Caco-2 (cell line): ENCODE results near the gene RUNX1. TPM values are rescaled to one million over a fixed set of nuclear protein-coding genes. Genes with fewer than 3 reads are reported as not detected.
A peak's percentile ranks its signal among the peaks of the same experiment; 100 is the strongest.

Experiments used
- BruUV-seq: library from RNA; stranded (reverse); fragments of 400-500 nt; replicated peaks from 2 replicates; lab custom pipeline; 2021; lab: Mats Ljungman, UMichigan
- CTCF ChIA-PET: fragments of 300-600 bp; sonication (Branson Sonifier 250); formaldehyde crosslinking; loops from one replicate; lab custom pipeline; 2022; ENCODE audit warnings: antibody characterized with exemption; lab: Charles Lee
- POLR2A ChIA-PET: fragments of 300-600 bp; sonication (Branson Sonifier 250); formaldehyde crosslinking; loops from one replicate; lab custom pipeline; 2022; ENCODE audit warnings: antibody characterized with exemption; lab: Charles Lee
- DNase-seq, 2 experiments: peaks; one replicate each; pipeline versions ENCODE4 v3.0.0 to v3.0.0-alpha.2; 2020 to 2022
- H3K27me3 ChIP-seq: replicated peaks from 2 replicates; pipeline ENCODE4 v1.6.0; 2011; ENCODE audit warnings: low read length; ENCODE audit not compliant: control insufficient read depth, insufficient read depth
- H3K36me3 ChIP-seq: 2 replicates; pipeline ENCODE4 v1.5.1; 2011; ENCODE audit warnings: low read length; ENCODE audit not compliant: control insufficient read depth, insufficient read depth
- H3K4me1 ChIP-seq: fragments of 250-450 bp; sonication (Bioruptor Pico); 2 replicates; pipeline ENCODE4 v1.5.1; 2020; ENCODE audit warnings: mild to moderate bottlenecking
- H3K4me3 ChIP-seq: 2 replicates; pipeline ENCODE4 v1.5.1; 2011; ENCODE audit warnings: low read depth, mild to moderate bottlenecking, control low read depth, low read length
- H3K9me3 ChIP-seq: fragments of 250-450 bp; sonication (Bioruptor Pico); 2 replicates; pipeline ENCODE4 v1.5.1; 2020; ENCODE audit warnings: mild to moderate bottlenecking, moderate library complexity
- H3K27ac Mint-ChIP-seq: one replicate; pipeline ENCODE4 v1.8.0; 2022; ENCODE audit warnings: mixed read lengths; ENCODE audit not compliant: unreplicated experiment
- H3K27me3 Mint-ChIP-seq: one replicate; pipeline ENCODE4 v1.8.0; 2022; ENCODE audit warnings: mixed read lengths; ENCODE audit not compliant: insufficient read depth, unreplicated experiment
- H3K36me3 Mint-ChIP-seq: one replicate; pipeline ENCODE4 v1.8.0; 2022; ENCODE audit warnings: mild to moderate bottlenecking, mixed read lengths; ENCODE audit not compliant: insufficient read depth, unreplicated experiment
- H3K4me1 Mint-ChIP-seq: one replicate; pipeline ENCODE4 v1.8.0; 2022; ENCODE audit warnings: low read depth, mixed read lengths; ENCODE audit not compliant: unreplicated experiment
- H3K4me3 Mint-ChIP-seq: one replicate; pipeline ENCODE4 v1.8.0; 2022; ENCODE audit warnings: mild to moderate bottlenecking, moderate library complexity, mixed read lengths; ENCODE audit not compliant: unreplicated experiment
- H3K9me3 Mint-ChIP-seq: one replicate; pipeline ENCODE4 v1.8.0; 2022; ENCODE audit warnings: mixed read lengths; ENCODE audit not compliant: unreplicated experiment
- intact Hi-C: fragments of 100-400 bp; cut with micrococcal nuclease; formaldehyde crosslinking; loops from one replicate; pipeline ENCODE4 v1.10.0; 2022; ENCODE audit not compliant: unreplicated experiment
- total RNA-seq: library from RNA; stranded (reverse); gene quantifications from 2 replicates; pipeline ENCODE4 v1.2.3, GENCODE V29; 2022
- TF ChIP-seq, protein P1 (sequence below), 2 experiments: fragments of 200-600 bp in 1 of 2; IDR thresholded peaks; 1 replicate in 1 of 2; 2 replicates in 1 of 2; pipeline versions ENCODE4 v1.5.1 to v1.8.0; 2011 to 2022; ENCODE audit warnings: antibody characterized with exemption in 1 of 2, control low read depth in 1 of 2, inconsistent platforms in 1 of 2, low read depth in 1 of 2, low read length in 1 of 2, mild to moderate bottlenecking in 1 of 2, moderate library complexity in 1 of 2; ENCODE audit not compliant: insufficient read depth in 1 of 2, severe bottlenecking in 1 of 2, unreplicated experiment in 1 of 2

The RUNX1 gene
- total RNA-seq, 1 experiment from 2014 or later: 11.7 TPM

DNA sequence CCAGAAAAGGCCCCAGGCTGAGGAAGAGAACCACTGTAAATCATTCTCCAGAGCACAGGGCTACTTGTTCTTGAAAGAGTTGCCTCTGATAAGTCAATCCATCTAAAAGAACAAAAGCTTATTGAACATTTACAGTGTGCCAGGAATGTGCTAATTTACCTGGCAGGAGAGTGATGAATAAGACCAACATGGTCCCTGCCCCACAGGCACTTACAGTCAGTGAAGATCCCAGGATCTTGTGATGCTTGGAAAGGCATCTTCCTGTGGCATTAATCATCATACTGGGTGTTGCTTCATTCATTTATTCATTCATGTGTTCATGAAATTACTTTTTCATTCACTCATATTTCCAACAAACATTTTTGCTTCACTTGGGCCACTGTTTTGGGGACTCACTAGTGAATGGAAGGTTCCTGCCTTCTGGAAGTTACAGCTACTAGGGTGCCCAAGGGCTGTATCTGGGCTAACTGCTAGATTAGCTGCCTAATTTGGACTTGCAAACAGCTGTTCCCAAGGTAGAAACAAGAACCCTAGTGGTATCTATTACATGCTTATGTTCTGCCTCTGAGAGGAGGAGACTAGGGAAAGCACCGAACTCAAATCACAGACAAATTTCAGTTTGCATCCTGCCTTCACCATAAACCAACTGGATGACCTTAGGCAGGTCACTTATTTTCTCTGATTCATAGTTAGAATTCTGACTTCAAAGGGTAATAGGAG, 246.8 kb downstream of the RUNX1 start:
- Mint-ChIP-seq H3K9me3 (peaks cover 25% of the 10 kb centered on the region), H3K4me1 (peaks cover 13% of the 10 kb centered on the region), H3K27me3 (no peaks in the 10 kb centered on the region), H3K27ac (no peak overlapping the region), H3K4me3 (no peak overlapping the region), H3K36me3 (peaks cover 11% of the 10 kb centered on the region)
- no peaks in the 10 kb centered on the region for H3K9me3 ChIP-seq
- DNase-seq: no peak
- no TSS peak for BruUV-seq
- intact Hi-C loops: no loop called here
- TF ChIP-seq, protein P1, sequence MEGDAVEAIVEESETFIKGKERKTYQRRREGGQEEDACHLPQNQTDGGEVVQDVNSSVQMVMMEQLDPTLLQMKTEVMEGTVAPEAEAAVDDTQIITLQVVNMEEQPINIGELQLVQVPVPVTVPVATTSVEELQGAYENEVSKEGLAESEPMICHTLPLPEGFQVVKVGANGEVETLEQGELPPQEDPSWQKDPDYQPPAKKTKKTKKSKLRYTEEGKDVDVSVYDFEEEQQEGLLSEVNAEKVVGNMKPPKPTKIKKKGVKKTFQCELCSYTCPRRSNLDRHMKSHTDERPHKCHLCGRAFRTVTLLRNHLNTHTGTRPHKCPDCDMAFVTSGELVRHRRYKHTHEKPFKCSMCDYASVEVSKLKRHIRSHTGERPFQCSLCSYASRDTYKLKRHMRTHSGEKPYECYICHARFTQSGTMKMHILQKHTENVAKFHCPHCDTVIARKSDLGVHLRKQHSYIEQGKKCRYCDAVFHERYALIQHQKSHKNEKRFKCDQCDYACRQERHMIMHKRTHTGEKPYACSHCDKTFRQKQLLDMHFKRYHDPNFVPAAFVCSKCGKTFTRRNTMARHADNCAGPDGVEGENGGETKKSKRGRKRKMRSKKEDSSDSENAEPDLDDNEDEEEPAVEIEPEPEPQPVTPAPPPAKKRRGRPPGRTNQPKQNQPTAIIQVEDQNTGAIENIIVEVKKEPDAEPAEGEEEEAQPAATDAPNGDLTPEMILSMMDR (IDR thresholded peaks at IDR 0.05; ENCODE audit: insufficient read depth in 1 of 2, low read depth in 1 of 2, low read length in 1 of 2, severe bottlenecking in 1 of 2, unreplicated experiment in 1 of 2): no peak
- CTCF ChIA-PET: interaction anchor here (0.9 kb wide), 1 partner anchor 57 kb away, joined by 3 read pairs; no protein-coding TSS in a partner anchor
- H3K4me3 ChIP-seq: no peak overlapping the region
- no peaks in the 10 kb centered on the region for H3K36me3 ChIP-seq
- peaks cover 26% of the 10 kb centered on the region for H3K4me1 ChIP-seq
- H3K27me3 ChIP-seq: no peaks in the 10 kb centered on the region
- POLR2A ChIA-PET: no interaction called here

DNA sequence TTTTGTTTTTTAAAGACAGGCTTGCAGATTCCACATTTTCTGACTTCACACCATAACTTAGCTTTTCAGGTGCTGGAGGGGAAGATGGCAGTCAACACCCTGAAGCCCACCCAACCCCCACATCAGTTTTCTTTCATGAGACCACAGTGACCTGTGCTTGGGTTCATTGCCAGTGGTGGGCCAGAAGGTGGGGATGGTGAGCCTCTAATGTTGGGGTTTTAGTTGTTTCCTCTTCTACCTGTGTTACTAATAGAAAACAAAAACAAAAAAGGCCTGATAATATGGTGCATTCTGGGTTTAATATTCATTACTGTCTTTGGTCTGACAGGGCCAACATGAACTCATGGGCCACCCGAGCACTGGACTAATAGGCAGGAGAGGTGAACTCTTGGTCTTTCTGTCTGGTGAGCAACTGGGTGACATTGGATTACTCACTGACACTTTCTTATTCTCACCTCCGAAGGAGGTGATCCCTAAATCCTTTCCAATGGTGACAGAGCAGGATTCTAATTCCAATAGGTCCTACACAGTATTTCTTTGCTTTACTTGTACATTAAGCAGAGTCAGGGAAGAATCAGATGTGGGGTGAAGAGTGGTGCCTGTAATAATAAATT, 247.5 kb downstream of the RUNX1 start:
- Histone ChIP-seq H3K4me1 (peaks cover 33% of the 10 kb centered on the region), H3K36me3 (no peaks in the 10 kb centered on the region), H3K9me3 (no peaks in the 10 kb centered on the region), H3K4me3 (no peak overlapping the region), H3K27me3 (no peaks in the 10 kb centered on the region)
- intact Hi-C loops: loop anchor here (1.0 kb wide), 1 partner anchor 85 kb away; no protein-coding TSS in a partner anchor
- CTCF ChIA-PET: interaction anchor here (0.9 kb wide), 1 partner anchor 56 kb away, joined by 3 read pairs; no protein-coding TSS in a partner anchor
- Mint-ChIP-seq H3K9me3 (peaks cover 22% of the 10 kb centered on the region), H3K4me1 (peaks cover 21% of the 10 kb centered on the region), H3K4me3 (no peak overlapping the region), H3K27me3 (no peaks in the 10 kb centered on the region), H3K27ac (no peak overlapping the region), H3K36me3 (peaks cover 11% of the 10 kb centered on the region)
- TF ChIP-seq, protein P1 (IDR thresholded peaks at IDR 0.05; ENCODE audit: insufficient read depth in 1 of 2, low read depth in 1 of 2, low read length in 1 of 2, severe bottlenecking in 1 of 2, unreplicated experiment in 1 of 2): peak in 1 of 2 experiments; percentile 52
- BruUV-seq: no TSS peak
- POLR2A ChIA-PET: no interaction called here
- DNase-seq: no peak

DNA sequence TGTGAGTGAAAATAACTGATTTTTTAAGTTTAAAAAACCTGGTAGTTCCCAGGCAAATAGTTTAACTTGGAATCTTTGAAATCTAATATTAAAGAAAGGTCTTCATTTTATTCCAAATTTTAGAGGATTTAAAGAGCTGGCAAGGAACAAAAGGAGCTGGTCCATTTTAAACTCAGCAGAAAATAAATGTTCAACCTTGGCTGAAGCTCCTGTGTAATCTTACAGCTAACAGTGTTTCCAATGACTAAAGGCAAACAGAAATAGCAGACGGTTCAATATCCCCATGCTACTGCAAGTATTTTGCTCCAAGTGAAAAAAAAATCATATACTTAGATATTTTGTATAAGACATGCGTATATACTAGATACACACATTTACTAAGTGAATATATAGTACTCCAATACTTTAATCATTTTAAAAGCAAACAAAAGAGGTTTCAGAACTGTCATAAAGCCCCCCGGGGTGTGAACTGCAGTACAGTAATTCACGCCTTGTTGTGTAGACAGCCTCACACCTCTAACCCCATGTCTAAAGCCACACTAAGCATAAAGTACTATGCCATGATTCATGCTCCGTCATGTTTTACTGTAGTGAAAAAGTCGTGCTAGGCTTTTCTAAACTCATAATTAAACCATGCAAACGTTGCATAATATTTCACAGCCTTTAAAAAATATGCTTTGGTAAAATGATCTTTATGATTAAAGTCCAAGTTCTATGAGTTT, 248.1 kb downstream of the RUNX1 start:
- no peak overlapping the region for H3K4me3 Mint-ChIP-seq
- peaks cover 11% of the 10 kb centered on the region for H3K36me3 Mint-ChIP-seq
- Histone ChIP-seq H3K36me3 (no peaks in the 10 kb centered on the region), H3K4me1 (peaks cover 38% of the 10 kb centered on the region), H3K9me3 (no peaks in the 10 kb centered on the region), H3K4me3 (no peak overlapping the region), H3K27me3 (no peaks in the 10 kb centered on the region)
- POLR2A ChIA-PET: no interaction called here
- no peaks in the 10 kb centered on the region for H3K27me3 Mint-ChIP-seq
- BruUV-seq: no TSS peak
- CTCF ChIA-PET: interaction anchor here (0.7 kb wide), 1 partner anchor 1152 kb away, joined by 3 read pairs; no protein-coding TSS in a partner anchor
- TF ChIP-seq, protein P1 (IDR thresholded peaks at IDR 0.05; ENCODE audit: insufficient read depth in 1 of 2, low read depth in 1 of 2, low read length in 1 of 2, severe bottlenecking in 1 of 2, unreplicated experiment in 1 of 2): no peak
- no peak overlapping the region for H3K27ac Mint-ChIP-seq
- intact Hi-C loops: loop anchor here (1.0 kb wide), 1 partner anchor 85 kb away; no protein-coding TSS in a partner anchor
- peaks cover 27% of the 10 kb centered on the region for H3K4me1 Mint-ChIP-seq
- DNase-seq: no peak
- H3K9me3 Mint-ChIP-seq: peaks cover 15% of the 10 kb centered on the region
